Endothelial cell of umbilical vein (primary cell): ENCODE measurements around the gene ZNF544.

Source experiments
- CTCF ChIP-seq, 2 donors: IDR thresholded peaks; 1 replicate in 1 of 2; 2 replicates in 1 of 2; pipeline ENCODE4 v1.5.1; 2011; ENCODE audit warnings: low read length in 2 of 2, mild to moderate bottlenecking in 2 of 2, moderate library complexity in 2 of 2, control low read depth in 1 of 2, inconsistent platforms in 1 of 2, low read depth in 1 of 2; ENCODE audit not compliant: insufficient read depth in 1 of 2; ENCODE audit errors: extremely low read depth in 1 of 2
- EZH2 ChIP-seq: IDR thresholded peaks from 2 replicates; pipeline ENCODE4 v1.6.1; 2012; ENCODE audit warnings: borderline replicate concordance, low read depth, mild to moderate bottlenecking, moderate library complexity, low read length, inconsistent platforms; ENCODE audit not compliant: severe bottlenecking

GRCh38 chr19:58268344-58268743, 39.6 kb downstream of the ZNF544 start:
- TF ChIP-seq CTCF (IDR thresholded peaks at IDR 0.05; ENCODE audit: extremely low read depth in 1 of 2, insufficient read depth in 1 of 2, low read depth in 1 of 2, low read length in 2 of 2): no peak
- no peak for TF ChIP-seq EZH2
